ENCODE measurements around the gene SERINC5. TPM values are rescaled to one million over a fixed set of nuclear protein-coding genes. Genes with fewer than 3 reads are reported as not detected.

Gene SERINC5
- total and polyA plus RNA-seq, 2 donors (not counting 3 experiments of a cell fraction or from before 2014, with no cell fraction given): 3.2 to 10.1 TPM

GRCh38 chr5:80191397-80191796 is 64.5 kb downstream of the SERINC5 start:
- no peaks in the 10 kb centered on the region for H3K79me2 ChIP-seq (ENCODE audit: control insufficient read depth, insufficient read depth, low read length)
- H3K4me1 ChIP-seq (ENCODE audit: control insufficient read depth, extremely low read depth, insufficient read depth, low read length): no peaks in the 10 kb centered on the region
- no peak overlapping the region for H2AFZ ChIP-seq (ENCODE audit: low read depth, low read length)
- no peaks in the 10 kb centered on the region for H3K36me3 ChIP-seq (ENCODE audit: control insufficient read depth in 2 of 2, extremely low read depth in 1 of 2, insufficient read depth in 2 of 2, low read length in 2 of 2)
- POLR2A ChIA-PET: no interaction called here
- no peaks in the 10 kb centered on the region for H3K9me3 ChIP-seq (replicated peaks; ENCODE audit: control insufficient read depth, insufficient read depth, low read length)
- CTCF ChIA-PET: no interaction called here
- H3K9ac ChIP-seq (replicated peaks; ENCODE audit: extremely low read depth, insufficient read depth, low read length): no peak overlapping the region
- no peak for DNase-seq (ENCODE audit: low read depth, low spot score)
- no peak for TF ChIP-seq MAX (IDR thresholded peaks at IDR 0.05; ENCODE audit: insufficient read depth, insufficient read length)
- TF ChIP-seq EZH2 (IDR thresholded peaks at IDR 0.05; ENCODE audit: borderline replicate concordance, low read depth, low read length, severe bottlenecking): no peak
- TF ChIP-seq GATA2 (IDR thresholded peaks at IDR 0.05; ENCODE audit: insufficient read depth, insufficient read length, low read depth, low read length): no peak
- TF ChIP-seq POLR2AphosphoS5 (IDR thresholded peaks at IDR 0.05; ENCODE audit: insufficient read depth, low read depth, low read length): no peak
- TF ChIP-seq MYC (IDR thresholded peaks at IDR 0.05; ENCODE audit: low read depth, low read length): no peak
- no peaks in the 10 kb centered on the region for H3K9me1 ChIP-seq (replicated peaks; ENCODE audit: control insufficient read depth, extremely low read depth, insufficient read depth, low read length)
- dilution Hi-C loops (cut with MboI; ENCODE audit: extremely low pct_ligation_motif_present, low sequenced_read_pairs) (no loop called here), intact Hi-C loops (cut with micrococcal nuclease) (no loop called here)
- no peaks in the 10 kb centered on the region for H3K27me3 ChIP-seq (ENCODE audit: control insufficient read depth in 2 of 2, insufficient read depth in 2 of 2, low read length in 2 of 2)
- H3K4me2 ChIP-seq (ENCODE audit: insufficient read depth, low read length): no peak overlapping the region
- H3K27ac ChIP-seq (ENCODE audit: insufficient read depth, low read depth, low read length): no peak overlapping the region
- no peaks in the 10 kb centered on the region for H4K20me1 ChIP-seq (replicated peaks; ENCODE audit: control insufficient read depth, extremely low read depth, insufficient read depth, low read length)
- FAIRE-seq: no peak
- no TSS peak for BruUV-seq (replicated peaks)
- no peak overlapping the region for H3K4me3 ChIP-seq (replicated peaks in 1 of 3; ENCODE audit: insufficient read depth in 1 of 3, low read depth in 1 of 3, low read length in 3 of 3)

- no peaks in the 10 kb centered on the region for H3K79me2 ChIP-seq (ENCODE audit: control insufficient read depth, insufficient read depth, low read length)
- H4K20me1 ChIP-seq (replicated peaks; ENCODE audit: control insufficient read depth, extremely low read depth, insufficient read depth, low read length): no peaks in the 10 kb centered on the region
- ChIA-PET POLR2A (no interaction called here), CTCF (no interaction called here)
- H3K27me3 ChIP-seq (ENCODE audit: control insufficient read depth in 2 of 2, insufficient read depth in 2 of 2, low read length in 2 of 2): no peaks in the 10 kb centered on the region
- DNase-seq (ENCODE audit: low read depth, low spot score) (no peak), FAIRE-seq (no peak)
- dilution Hi-C loops (cut with MboI; ENCODE audit: extremely low pct_ligation_motif_present, low sequenced_read_pairs) (no loop called here), intact Hi-C loops (cut with micrococcal nuclease) (no loop called here)
- no peaks in the 10 kb centered on the region for H3K36me3 ChIP-seq (ENCODE audit: control insufficient read depth in 2 of 2, extremely low read depth in 1 of 2, insufficient read depth in 2 of 2, low read length in 2 of 2)
- no peak overlapping the region for H3K27ac ChIP-seq (ENCODE audit: insufficient read depth, low read depth, low read length)
- BruUV-seq (replicated peaks): no TSS peak
- H3K4me1 ChIP-seq (ENCODE audit: control insufficient read depth, extremely low read depth, insufficient read depth, low read length): no peaks in the 10 kb centered on the region
- H3K9me1 ChIP-seq (replicated peaks; ENCODE audit: control insufficient read depth, extremely low read depth, insufficient read depth, low read length): no peaks in the 10 kb centered on the region
- no peak overlapping the region for H2AFZ ChIP-seq (ENCODE audit: low read depth, low read length)
- H3K4me2 ChIP-seq (ENCODE audit: insufficient read depth, low read length): no peak overlapping the region
- no peak overlapping the region for H3K4me3 ChIP-seq (replicated peaks in 1 of 3; ENCODE audit: insufficient read depth in 1 of 3, low read depth in 1 of 3, low read length in 3 of 3)
- no peak overlapping the region for H3K9ac ChIP-seq (replicated peaks; ENCODE audit: extremely low read depth, insufficient read depth, low read length)
- no peak for TF ChIP-seq MAX (IDR thresholded peaks at IDR 0.05; ENCODE audit: insufficient read depth, insufficient read length)
- TF ChIP-seq EZH2 (IDR thresholded peaks at IDR 0.05; ENCODE audit: borderline replicate concordance, low read depth, low read length, severe bottlenecking): no peak
- TF ChIP-seq CTCF (IDR thresholded peaks at IDR 0.05; ENCODE audit: extremely low read depth in 1 of 2, insufficient read depth in 1 of 2, low read depth in 1 of 2, low read length in 2 of 2): no peak
- no peak for TF ChIP-seq POLR2A (IDR thresholded peaks at IDR 0.05; ENCODE audit: low read depth, low read length)
- no peak for TF ChIP-seq JUN (IDR thresholded peaks at IDR 0.05; ENCODE audit: borderline replicate concordance, insufficient read depth, insufficient read length, low read depth)
- no peak for TF ChIP-seq MYC (IDR thresholded peaks at IDR 0.05; ENCODE audit: low read depth, low read length)
- no peak for TF ChIP-seq FOS (IDR thresholded peaks at IDR 0.05; ENCODE audit: borderline replicate concordance, insufficient read depth, low read length)
- no peak for TF ChIP-seq POLR2AphosphoS5 (IDR thresholded peaks at IDR 0.05; ENCODE audit: insufficient read depth, low read depth, low read length)
- no peaks in the 10 kb centered on the region for H3K9me3 ChIP-seq (replicated peaks; ENCODE audit: control insufficient read depth, insufficient read depth, low read length)
Observed at GRCh38 chr5:80190960-80191359, 64.9 kb downstream of the SERINC5 start.

Measured in endothelial cell of umbilical vein (primary cell).